ENCODE measurements around the gene CCDC190. TPM values are rescaled to one million over a fixed set of nuclear protein-coding genes. Genes with fewer than 3 reads are reported as not detected.

Gene CCDC190
- total and polyA plus RNA-seq, 2 experiments from 2014 or later: not detected

- no peak for ATAC-seq
- TF ChIP-seq ETS1 (IDR thresholded peaks at IDR 0.05): no peak
- no peak for TF ChIP-seq CREB1 (CRISPR knock-in tag; IDR thresholded peaks at IDR 0.05; ENCODE audit: low read depth)
- no peak for TF ChIP-seq REST (IDR thresholded peaks at IDR 0.05; ENCODE audit: unreplicated experiment)
- TF ChIP-seq STAT1 (IDR thresholded peaks at IDR 0.05; ENCODE audit: unreplicated experiment): no peak
- TF ChIP-seq POLR2AphosphoS5 (IDR thresholded peaks at IDR 0.05; ENCODE audit: low read depth): no peak
- no peak for TF ChIP-seq JUNB (IDR thresholded peaks at IDR 0.05; ENCODE audit: unreplicated experiment)
- TF ChIP-seq ZNF462 (CRISPR knock-in tag; IDR thresholded peaks at IDR 0.05): no peak
- TF ChIP-seq ZNF331 (CRISPR knock-in tag; IDR thresholded peaks at IDR 0.05; ENCODE audit: low read depth): no peak
- TF ChIP-seq NANOG (IDR thresholded peaks at IDR 0.05; ENCODE audit: borderline replicate concordance): no peak
- no peak for TF ChIP-seq EZH2 (IDR thresholded peaks at IDR 0.05; ENCODE audit: low read depth, unreplicated experiment)
- no peak for TF ChIP-seq ZNF114 (CRISPR knock-in tag; IDR thresholded peaks at IDR 0.05)
- TF ChIP-seq CTCF (conservative IDR thresholded peaks at IDR 0.05; ENCODE audit: low read depth in 2 of 2): no peak
- no peak for TF ChIP-seq EZH2phosphoT487 (IDR thresholded peaks at IDR 0.05; ENCODE audit: unreplicated experiment)
- Mint-ChIP-seq H3K36me3 (ENCODE audit: low read depth) (no peaks in the 10 kb centered on the region), H3K9me3 (no peaks in the 10 kb centered on the region), H3K4me1 (peaks cover 7% of the 10 kb centered on the region; the same call in 2 of the 3 replicates), H3K27me3 (ENCODE audit: insufficient read depth, low read depth, poor library complexity) (no peaks in the 10 kb centered on the region), H3K27ac (no peak overlapping the region), H3K4me3 (no peak overlapping the region)
- Histone ChIP-seq H3K4me1 (ENCODE audit: insufficient read depth) (no peaks in the 10 kb centered on the region), H3K9me2 (ENCODE audit: insufficient read depth) (no peaks in the 10 kb centered on the region), H4K20me1 (replicated peaks; ENCODE audit: insufficient read depth) (no peaks in the 10 kb centered on the region), H3K4me3 (no peak overlapping the region), H3K27ac (ENCODE audit: low read depth) (no peak overlapping the region), H3K27me3 (ENCODE audit: insufficient read depth) (no peaks in the 10 kb centered on the region), H3K36me3 (ENCODE audit: insufficient read depth) (no peaks in the 10 kb centered on the region), H3K79me2 (replicated peaks; ENCODE audit: insufficient read depth) (no peaks in the 10 kb centered on the region), H3F3A (replicated peaks; ENCODE audit: low read depth) (no peaks in the 10 kb centered on the region), H3K4me2 (no peak overlapping the region), H2AFZ (no peak overlapping the region)
- no peak for DNase-seq (ENCODE audit: low spot score)
Measured at GRCh38 chr1:162901243-162901642, 40.3 kb upstream of the CCDC190 start.
